NT2/D1 (cell line): Measurements from ENCODE around the gene NAP1L1.

Experiments used
- SUZ12 ChIP-seq: IDR thresholded peaks from 2 replicates; pipeline ENCODE4 v1.6.1; 2011; ENCODE audit not compliant: insufficient read length, insufficient read depth; ENCODE audit errors: extremely low read depth
- YY1 ChIP-seq: IDR thresholded peaks from 2 replicates; pipeline ENCODE4 v1.6.1; 2011; ENCODE audit not compliant: insufficient read length, insufficient read depth
- ZNF274 ChIP-seq: IDR thresholded peaks from 2 replicates; pipeline ENCODE4 v1.6.1; 2011; ENCODE audit warnings: mild to moderate bottlenecking, low read depth, low read length

DNA sequence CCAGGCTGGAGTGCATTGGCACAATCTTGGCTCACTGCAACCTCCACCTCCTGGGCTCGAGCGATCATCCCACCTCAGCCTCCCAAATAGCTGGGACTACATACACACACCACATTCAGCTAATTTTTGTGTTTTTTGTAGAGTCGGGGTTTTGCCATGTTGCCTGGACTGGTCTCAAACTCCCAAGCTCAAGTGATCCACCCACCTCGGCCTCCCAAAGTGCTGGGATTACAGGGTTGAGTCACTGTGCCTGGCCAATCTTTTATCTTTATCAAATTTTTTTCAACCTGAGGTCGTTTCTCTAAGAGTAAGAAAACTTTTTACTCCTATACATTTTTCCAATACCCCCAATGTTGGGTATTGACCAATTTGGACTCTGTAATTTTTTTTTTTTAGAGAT, 40.0 kb upstream of the NAP1L1 start:
- no peak for TF ChIP-seq YY1
- no peak for TF ChIP-seq ZNF274
- TF ChIP-seq SUZ12, result no peak
